GM23338 (cell line): ENCODE results near the gene RIOX2.

Experiments used
- CTCF ChIP-seq, 2 experiments: fragments of 200-600 bp in 1 of 2; sonication (generic) in 1 of 2; conservative IDR thresholded peaks; 2 replicates each; pipeline versions ENCODE4 v1.5.1 to v1.6.1; 2016 to 2017; ENCODE audit warnings: antibody characterized with exemption in 2 of 2, low read depth in 2 of 2, mild to moderate bottlenecking in 2 of 2, moderate library complexity in 1 of 2
- EZH2 ChIP-seq: fragments of 200-600 bp; sonication (generic); IDR thresholded peaks from one replicate; pipeline ENCODE4 v1.8.0; 2017; ENCODE audit warnings: antibody characterized with exemption, mild to moderate bottlenecking, low read depth; ENCODE audit not compliant: unreplicated experiment
- EZH2phosphoT487 ChIP-seq: fragments of 200-600 bp; sonication (generic); IDR thresholded peaks from one replicate; pipeline ENCODE4 v1.8.1; 2018; ENCODE audit warnings: antibody characterized with exemption; ENCODE audit not compliant: unreplicated experiment
- JUNB ChIP-seq: IDR thresholded peaks from one replicate; pipeline ENCODE4 v1.6.1; 2016; ENCODE audit warnings: antibody characterized with exemption; ENCODE audit not compliant: unreplicated experiment
- POLR2AphosphoS5 ChIP-seq: IDR thresholded peaks from 2 replicates; pipeline ENCODE4 v1.6.1; 2016; ENCODE audit warnings: antibody characterized with exemption, low read depth
- REST ChIP-seq: IDR thresholded peaks from one replicate; pipeline ENCODE4 v1.6.1; 2018; ENCODE audit warnings: antibody characterized with exemption; ENCODE audit not compliant: unreplicated experiment

- TF ChIP-seq CTCF (conservative IDR thresholded peaks at IDR 0.05; ENCODE audit: low read depth in 2 of 2) (no peak), POLR2AphosphoS5 (no peak), REST (no peak), EZH2 (no peak), JUNB (no peak), EZH2phosphoT487 (no peak)
Measured at GRCh38 chr3:97930018-97930417, 42.2 kb downstream of the RIOX2 start.
